Smooth muscle cell (in vitro differentiated cells): ENCODE results near the gene ZNF592. TPM values are rescaled to one million over a fixed set of nuclear protein-coding genes. Genes with fewer than 3 reads are reported as not detected.

Experiments
- DNase-seq: peaks from one replicate; lab custom pipeline; 2025; ENCODE audit not compliant: unreplicated experiment; lab: John Stamatoyannopoulos, UW
- H2AFZ ChIP-seq: fragments of 200-600 bp; sonication (generic); 2 replicates; pipeline ENCODE4 v1.6.0; 2016; ENCODE audit warnings: antibody characterized with exemption, low read depth, mild to moderate bottlenecking
- H3F3A ChIP-seq: fragments of 200-600 bp; sonication (generic); 2 replicates; pipeline ENCODE4 v1.6.0; 2017; ENCODE audit warnings: antibody characterized with exemption, low read depth
- H3K27ac ChIP-seq: fragments of 200-600 bp; sonication (generic); 2 replicates; pipeline ENCODE4 v1.5.1; 2016; ENCODE audit warnings: low read depth, mild to moderate bottlenecking
- H3K27me3 ChIP-seq: fragments of 200-600 bp; sonication (generic); 2 replicates; pipeline ENCODE4 v1.6.1; 2016; ENCODE audit warnings: low read depth, mild to moderate bottlenecking
- H3K36me3 ChIP-seq: fragments of 200-600 bp; sonication (generic); 2 replicates; pipeline ENCODE4 v1.5.1; 2016; ENCODE audit warnings: low read depth
- H3K4me1 ChIP-seq: fragments of 200-600 bp; sonication (generic); 2 replicates; pipeline ENCODE4 v1.5.1; 2016; ENCODE audit warnings: low read depth
- H3K4me2 ChIP-seq: fragments of 200-600 bp; sonication (generic); 2 replicates; pipeline ENCODE4 v1.6.0; 2016; ENCODE audit warnings: mild to moderate bottlenecking
- H3K4me3 ChIP-seq: fragments of 200-600 bp; sonication (generic); 2 replicates; pipeline ENCODE4 v1.5.1; 2016; ENCODE audit warnings: mild to moderate bottlenecking
- H3K79me2 ChIP-seq: fragments of 200-600 bp; sonication (generic); 2 replicates; pipeline ENCODE4 v1.6.0; 2016; ENCODE audit warnings: low read depth, mild to moderate bottlenecking
- H3K9ac ChIP-seq: fragments of 200-600 bp; sonication (generic); 2 replicates; pipeline ENCODE4 v1.6.0; 2016; ENCODE audit warnings: low read depth
- H3K9me3 ChIP-seq: fragments of 200-600 bp; sonication (generic); replicated peaks from 2 replicates; pipeline ENCODE4 v1.5.1; 2016; ENCODE audit warnings: low read depth
- H4K20me1 ChIP-seq: fragments of 200-600 bp; sonication (generic); 2 replicates; pipeline ENCODE4 v1.6.0; 2016; ENCODE audit warnings: low read depth
- WGBS: methylation state at CpG from one replicate; pipeline ENCODE4 v1.1.7; 2016; ENCODE audit warnings: low lambda C conversion rate; 5-methylcytosine and 5-hydroxymethylcytosine counted together
- polyA plus RNA-seq: library from polyadenylated mRNA; unstranded; fragments of >200 nt; fragmentation: Nextera tagmentation; extraction: Ambion mirVana; gene quantifications from 2 replicates; pipeline ENCODE4 v1.2.1, GENCODE V29; 2016
- total RNA-seq: library from RNA; depleted of rRNA; stranded (reverse); fragments of >200 nt; gene quantifications from 2 replicates; pipeline ENCODE4 v1.2.3, GENCODE V29; 2014
- TF ChIP-seq, protein P1 (sequence below): fragments of 200-600 bp; sonication (generic); IDR thresholded peaks from 2 replicates; pipeline ENCODE4 v1.5.1; 2017; ENCODE audit warnings: borderline replicate concordance, mild to moderate bottlenecking, antibody characterized with exemption; ENCODE audit not compliant: insufficient read depth, poor library complexity, severe bottlenecking

Gene ZNF592
- total and polyA plus RNA-seq, 2 experiments from 2014 or later = 10.7 to 10.8 TPM

DNA sequence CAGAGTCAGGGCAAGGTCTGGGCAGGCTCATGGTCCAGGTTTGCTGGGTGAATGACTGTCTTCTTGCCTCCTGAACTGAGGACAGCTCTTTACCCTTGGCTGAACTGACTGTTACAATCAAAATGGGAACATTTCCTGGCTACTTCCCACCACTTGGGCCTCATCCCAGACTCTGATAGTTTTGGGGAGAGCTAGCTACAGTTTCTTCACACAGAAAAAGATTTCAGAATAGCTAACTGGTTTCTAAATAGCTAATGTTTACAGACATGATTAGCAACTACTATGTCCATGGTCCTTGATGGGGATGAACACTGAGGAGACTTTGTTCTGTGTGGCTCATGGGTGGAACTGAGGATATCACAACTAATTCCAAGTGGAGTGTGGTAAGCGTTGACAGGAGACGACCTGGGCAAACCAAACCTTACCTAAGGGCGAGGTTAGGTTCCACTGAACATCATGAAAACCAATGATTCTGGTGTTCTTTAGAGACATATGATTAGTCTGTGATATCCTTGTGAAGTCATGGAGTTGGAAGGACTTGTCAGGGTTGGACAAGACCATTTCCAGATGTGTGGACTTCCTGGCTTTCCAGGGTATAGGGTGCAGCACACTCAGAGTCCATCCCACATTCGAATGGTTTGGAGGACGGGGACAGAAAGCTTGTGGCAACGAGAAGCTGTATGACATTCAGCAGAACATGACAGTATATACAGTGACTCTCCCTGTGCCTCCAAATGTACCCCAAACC is 76.0 kb downstream of the ZNF592 start:
- no peaks in the 10 kb centered on the region for H3K27me3 ChIP-seq
- H3K9me3 ChIP-seq = no peaks in the 10 kb centered on the region
- H3K79me2 ChIP-seq = peaks cover 18% of the 10 kb centered on the region
- WGBS = 86% methylated on average over 6 of the region's 6 CpGs
- H3K4me1 ChIP-seq = peaks cover 4% of the 10 kb centered on the region
- TF ChIP-seq, protein P1, sequence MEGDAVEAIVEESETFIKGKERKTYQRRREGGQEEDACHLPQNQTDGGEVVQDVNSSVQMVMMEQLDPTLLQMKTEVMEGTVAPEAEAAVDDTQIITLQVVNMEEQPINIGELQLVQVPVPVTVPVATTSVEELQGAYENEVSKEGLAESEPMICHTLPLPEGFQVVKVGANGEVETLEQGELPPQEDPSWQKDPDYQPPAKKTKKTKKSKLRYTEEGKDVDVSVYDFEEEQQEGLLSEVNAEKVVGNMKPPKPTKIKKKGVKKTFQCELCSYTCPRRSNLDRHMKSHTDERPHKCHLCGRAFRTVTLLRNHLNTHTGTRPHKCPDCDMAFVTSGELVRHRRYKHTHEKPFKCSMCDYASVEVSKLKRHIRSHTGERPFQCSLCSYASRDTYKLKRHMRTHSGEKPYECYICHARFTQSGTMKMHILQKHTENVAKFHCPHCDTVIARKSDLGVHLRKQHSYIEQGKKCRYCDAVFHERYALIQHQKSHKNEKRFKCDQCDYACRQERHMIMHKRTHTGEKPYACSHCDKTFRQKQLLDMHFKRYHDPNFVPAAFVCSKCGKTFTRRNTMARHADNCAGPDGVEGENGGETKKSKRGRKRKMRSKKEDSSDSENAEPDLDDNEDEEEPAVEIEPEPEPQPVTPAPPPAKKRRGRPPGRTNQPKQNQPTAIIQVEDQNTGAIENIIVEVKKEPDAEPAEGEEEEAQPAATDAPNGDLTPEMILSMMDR = no peak
- H4K20me1 ChIP-seq = peaks cover 31% of the 10 kb centered on the region
- no peaks in the 10 kb centered on the region for H3K36me3 ChIP-seq
- H3F3A ChIP-seq = peaks cover 3% of the 10 kb centered on the region
- H3K27ac ChIP-seq = no peak overlapping the region
- DNase-seq = no peak
- H3K4me2 ChIP-seq = no peak overlapping the region
- no peak overlapping the region for H2AFZ ChIP-seq
- H3K4me3 ChIP-seq = no peak overlapping the region
- H3K9ac ChIP-seq = no peak overlapping the region

DNA sequence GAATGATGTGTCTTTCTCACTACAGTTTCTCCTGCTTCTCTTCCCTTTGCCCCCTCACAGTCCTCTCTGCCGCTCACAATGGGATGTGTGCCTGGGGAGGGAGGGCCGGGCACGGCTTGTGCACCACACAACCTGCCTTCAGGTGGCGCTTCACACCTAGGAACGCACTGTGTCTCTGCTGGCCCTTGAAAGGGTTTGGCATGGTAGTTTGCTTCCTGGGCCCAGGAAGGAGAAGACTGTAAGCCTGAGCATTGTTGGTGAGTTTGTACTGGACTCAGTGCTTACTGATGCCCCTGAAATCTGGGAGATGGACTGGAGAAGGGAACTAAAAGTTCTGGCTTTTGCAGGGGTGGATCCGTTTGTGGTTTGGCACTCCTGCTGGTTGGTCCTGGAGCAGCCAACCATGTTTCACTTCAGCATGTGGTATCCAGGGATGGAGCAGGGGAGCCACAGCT is 78.0 kb downstream of the ZNF592 start:
- H3K79me2 ChIP-seq = no peaks in the 10 kb centered on the region
- WGBS = 71% methylated on average over 6 of the region's 6 CpGs

DNA sequence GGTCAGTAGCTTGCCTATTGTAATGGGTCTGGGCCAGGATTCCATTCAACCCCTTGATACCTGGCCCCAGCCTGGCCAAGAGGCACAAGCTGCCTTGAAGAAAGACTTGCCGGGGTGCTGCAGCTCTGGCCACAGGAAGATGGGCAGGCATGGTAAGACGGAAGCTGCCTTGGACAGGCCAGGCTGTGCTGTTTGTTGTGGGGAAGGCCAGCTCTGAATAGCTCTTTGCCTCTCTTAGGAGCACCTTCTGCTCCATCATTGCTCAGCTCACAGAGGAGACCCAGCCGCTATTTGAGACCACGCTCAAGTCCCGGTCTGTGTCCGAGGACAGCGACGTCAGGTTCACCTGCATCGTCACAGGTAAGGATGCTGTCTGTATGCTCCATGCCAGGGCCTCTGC is 78.9 kb downstream of the ZNF592 start:
- Histone ChIP-seq H3F3A (no peaks in the 10 kb centered on the region), H3K4me3 (no peak overlapping the region), H3K36me3 (no peaks in the 10 kb centered on the region), H3K27me3 (no peaks in the 10 kb centered on the region), H3K9me3 (no peaks in the 10 kb centered on the region), H3K4me2 (no peak overlapping the region), H2AFZ (no peak overlapping the region), H3K4me1 (no peaks in the 10 kb centered on the region), H3K9ac (no peak overlapping the region), H4K20me1 (peaks cover 38% of the 10 kb centered on the region), H3K79me2 (no peaks in the 10 kb centered on the region), H3K27ac (no peak overlapping the region)
- no peak for DNase-seq
- TF ChIP-seq, protein P1 = no peak
- WGBS = over 99% methylated on average over 9 of the region's 9 CpGs

More for the DNA sequence above, 78.0 kb downstream of the ZNF592 start:
- peaks cover 31% of the 10 kb centered on the region for H4K20me1 ChIP-seq
- no peaks in the 10 kb centered on the region for H3K36me3 ChIP-seq
- no peaks in the 10 kb centered on the region for H3K9me3 ChIP-seq
- H3K4me1 ChIP-seq = no peaks in the 10 kb centered on the region
- H3K4me3 ChIP-seq = no peak overlapping the region
- DNase-seq = no peak
- H3K9ac ChIP-seq = no peak overlapping the region
- TF ChIP-seq, protein P1 = no peak
- H3F3A ChIP-seq = no peaks in the 10 kb centered on the region
- H3K27me3 ChIP-seq = no peaks in the 10 kb centered on the region
- H2AFZ ChIP-seq = no peak overlapping the region
- H3K4me2 ChIP-seq = no peak overlapping the region
- H3K27ac ChIP-seq = no peak overlapping the region
